HepG2 (cell line): ENCODE measurements around the gene PARVA. TPM values are rescaled to one million over a fixed set of nuclear protein-coding genes. Genes with fewer than 3 reads are reported as not detected.

Source experiments
- BHLHE40 ChIP-seq: IDR thresholded peaks from 2 replicates; pipeline ENCODE4 v1.6.1; 2011; ENCODE audit warnings: low read length, improper control_type of control experiment
- ZNF180 ChIP-seq: sonication (generic); formaldehyde crosslinking; IDR thresholded peaks from 2 replicates; pipeline ENCODE4 v1.4.0; 2020; ENCODE audit warnings: low read depth, missing genetic modification reagents, borderline replicate concordance
- polyA plus RNA-seq, 8 experiments: library from polyadenylated mRNA; depleted of rRNA in 3 of 8; stranded (reverse) in 7 of 8; unstranded in 1 of 8; fragments of >200 nt; fragmentation: Illumina TruSeq in 4 of 8; extraction: Trizol in 4 of 8; gene quantifications; 2 replicates each; pipeline versions ENCODE4 v1.2.1 to v1.2.3, GENCODE V29; 2011 to 2016; ENCODE audit warnings: low read depth in 4 of 8, missing spikeins in 1 of 8, mixed read lengths in 1 of 8; ENCODE audit not compliant: insufficient read depth in 1 of 8
- total RNA-seq, 5 experiments: library from RNA; depleted of rRNA; stranded (reverse); fragments of >200 nt; fragmentation: Illumina TruSeq; extraction: Trizol; gene quantifications; 2 replicates each; pipeline ENCODE4 v1.2.3, GENCODE V29; 2016; ENCODE audit warnings: low read depth in 1 of 5
- TF ChIP-seq, protein P1 (sequence below): sonication (generic); formaldehyde crosslinking; IDR thresholded peaks from one replicate; pipeline ENCODE4 v1.5.1; 2020; ENCODE audit warnings: mild to moderate bottlenecking, missing genetic modification reagents; ENCODE audit errors: not compliant biosample characterization
- TF ChIP-seq, protein P2 (sequence below), 2 experiments: sonication (generic) in 1 of 2; formaldehyde crosslinking in 1 of 2; IDR thresholded peaks; 2 replicates each; pipeline versions ENCODE4 v1.5.1 to v1.6.1; 2011 to 2020; ENCODE audit warnings: borderline replicate concordance in 1 of 2, low read depth in 1 of 2, low read length in 1 of 2, mild to moderate bottlenecking in 1 of 2, missing genetic modification reagents in 1 of 2, moderate library complexity in 1 of 2
- TF ChIP-seq, protein P3 (sequence below): sonication (generic); formaldehyde crosslinking; IDR thresholded peaks from 2 replicates; pipeline ENCODE4 v1.4.0; 2020; ENCODE audit warnings: mild to moderate bottlenecking, missing genetic modification reagents, borderline replicate concordance
- TF ChIP-seq, protein P4 (sequence below): conservative IDR thresholded peaks from 2 replicates; pipeline ENCODE4 v1.6.1; 2018; ENCODE audit warnings: missing genetic modification reagents

Gene PARVA
- total and polyA plus RNA-seq, 2 of the 13 experiments (the other 11 are each of a cell fraction or from before 2014, with no cell fraction given) = 5.9 to 9.1 TPM

DNA sequence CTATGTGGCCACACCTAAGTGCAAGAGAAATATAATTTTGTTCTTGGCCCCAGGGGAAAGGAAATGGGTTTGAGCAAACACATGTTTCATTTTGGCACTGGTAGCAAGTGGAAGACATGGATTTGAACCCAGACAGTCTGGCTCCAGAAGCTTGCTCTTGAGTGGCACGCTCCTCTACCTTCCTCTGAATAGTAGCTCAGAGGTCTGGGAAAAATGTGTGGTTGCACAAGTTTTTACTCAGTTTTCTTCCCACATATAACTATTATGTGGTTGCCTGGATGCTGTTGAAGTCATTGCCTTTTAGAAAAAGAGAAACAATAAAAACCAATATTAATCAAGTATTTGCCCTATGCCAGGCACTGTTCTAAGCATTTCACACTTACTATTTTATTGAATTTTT, 16.3 kb downstream of the PARVA start (continued):
- TF ChIP-seq, protein P1, sequence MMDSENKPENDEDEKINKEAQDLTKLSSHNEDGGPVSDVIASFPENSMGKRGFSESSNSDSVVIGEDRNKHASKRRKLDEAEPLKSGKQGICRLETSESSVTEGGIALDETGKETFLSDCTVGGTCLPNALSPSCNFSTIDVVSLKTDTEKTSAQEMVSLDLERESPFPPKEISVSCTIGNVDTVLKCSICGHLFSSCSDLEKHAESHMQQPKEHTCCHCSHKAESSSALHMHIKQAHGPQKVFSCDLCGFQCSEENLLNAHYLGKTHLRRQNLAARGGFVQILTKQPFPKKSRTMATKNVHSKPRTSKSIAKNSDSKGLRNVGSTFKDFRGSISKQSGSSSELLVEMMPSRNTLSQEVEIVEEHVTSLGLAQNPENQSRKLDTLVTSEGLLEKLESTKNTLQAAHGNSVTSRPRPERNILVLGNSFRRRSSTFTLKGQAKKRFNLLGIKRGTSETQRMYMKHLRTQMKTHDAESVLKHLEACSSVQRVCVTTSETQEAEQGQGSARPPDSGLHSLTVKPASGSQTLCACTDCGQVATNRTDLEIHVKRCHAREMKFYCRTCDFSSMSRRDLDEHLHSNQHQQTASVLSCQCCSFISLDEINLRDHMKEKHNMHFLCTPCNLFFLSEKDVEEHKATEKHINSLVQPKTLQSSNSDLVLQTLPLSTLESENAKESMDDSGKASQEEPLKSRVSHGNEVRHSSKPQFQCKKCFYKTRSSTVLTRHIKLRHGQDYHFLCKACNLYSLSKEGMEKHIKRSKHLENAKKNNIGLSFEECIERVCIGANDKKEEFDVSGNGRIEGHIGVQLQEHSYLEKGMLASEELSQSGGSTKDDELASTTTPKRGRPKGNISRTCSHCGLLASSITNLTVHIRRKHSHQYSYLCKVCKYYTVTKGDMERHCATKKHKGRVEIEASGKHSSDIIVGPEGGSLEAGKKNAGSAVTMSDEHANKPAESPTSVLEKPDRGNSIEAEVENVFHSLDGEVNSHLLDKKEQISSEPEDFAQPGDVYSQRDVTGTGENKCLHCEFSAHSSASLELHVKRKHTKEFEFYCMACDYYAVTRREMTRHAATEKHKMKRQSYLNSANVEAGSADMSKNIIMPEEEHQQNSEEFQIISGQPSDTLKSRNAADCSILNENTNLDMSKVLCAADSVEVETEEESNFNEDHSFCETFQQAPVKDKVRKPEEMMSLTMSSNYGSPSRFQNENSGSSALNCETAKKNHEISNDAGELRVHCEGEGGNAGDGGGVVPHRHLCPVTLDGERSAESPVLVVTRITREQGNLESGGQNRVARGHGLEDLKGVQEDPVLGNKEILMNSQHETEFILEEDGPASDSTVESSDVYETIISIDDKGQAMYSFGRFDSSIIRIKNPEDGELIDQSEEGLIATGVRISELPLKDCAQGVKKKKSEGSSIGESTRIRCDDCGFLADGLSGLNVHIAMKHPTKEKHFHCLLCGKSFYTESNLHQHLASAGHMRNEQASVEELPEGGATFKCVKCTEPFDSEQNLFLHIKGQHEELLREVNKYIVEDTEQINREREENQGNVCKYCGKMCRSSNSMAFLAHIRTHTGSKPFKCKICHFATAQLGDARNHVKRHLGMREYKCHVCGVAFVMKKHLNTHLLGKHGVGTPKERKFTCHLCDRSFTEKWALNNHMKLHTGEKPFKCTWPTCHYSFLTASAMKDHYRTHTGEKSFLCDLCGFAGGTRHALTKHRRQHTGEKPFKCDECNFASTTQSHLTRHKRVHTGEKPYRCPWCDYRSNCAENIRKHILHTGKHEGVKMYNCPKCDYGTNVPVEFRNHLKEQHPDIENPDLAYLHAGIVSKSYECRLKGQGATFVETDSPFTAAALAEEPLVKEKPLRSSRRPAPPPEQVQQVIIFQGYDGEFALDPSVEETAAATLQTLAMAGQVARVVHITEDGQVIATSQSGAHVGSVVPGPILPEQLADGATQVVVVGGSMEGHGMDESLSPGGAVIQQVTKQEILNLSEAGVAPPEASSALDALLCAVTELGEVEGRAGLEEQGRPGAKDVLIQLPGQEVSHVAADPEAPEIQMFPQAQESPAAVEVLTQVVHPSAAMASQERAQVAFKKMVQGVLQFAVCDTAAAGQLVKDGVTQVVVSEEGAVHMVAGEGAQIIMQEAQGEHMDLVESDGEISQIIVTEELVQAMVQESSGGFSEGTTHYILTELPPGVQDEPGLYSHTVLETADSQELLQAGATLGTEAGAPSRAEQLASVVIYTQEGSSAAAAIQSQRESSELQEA (CRISPR knock-in tag) = no peak
- TF ChIP-seq ZNF180 (CRISPR knock-in tag) (no peak), BHLHE40 (no peak)
- TF ChIP-seq, protein P2, sequence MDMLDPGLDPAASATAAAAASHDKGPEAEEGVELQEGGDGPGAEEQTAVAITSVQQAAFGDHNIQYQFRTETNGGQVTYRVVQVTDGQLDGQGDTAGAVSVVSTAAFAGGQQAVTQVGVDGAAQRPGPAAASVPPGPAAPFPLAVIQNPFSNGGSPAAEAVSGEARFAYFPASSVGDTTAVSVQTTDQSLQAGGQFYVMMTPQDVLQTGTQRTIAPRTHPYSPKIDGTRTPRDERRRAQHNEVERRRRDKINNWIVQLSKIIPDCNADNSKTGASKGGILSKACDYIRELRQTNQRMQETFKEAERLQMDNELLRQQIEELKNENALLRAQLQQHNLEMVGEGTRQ (IDR thresholded peaks at IDR 0.05; ENCODE audit: low read depth, low read length) = no peak
- TF ChIP-seq, protein P2 (CRISPR knock-in tag; IDR thresholded peaks at IDR 0.05; ENCODE audit: borderline replicate concordance) = no peak
- TF ChIP-seq, protein P3, sequence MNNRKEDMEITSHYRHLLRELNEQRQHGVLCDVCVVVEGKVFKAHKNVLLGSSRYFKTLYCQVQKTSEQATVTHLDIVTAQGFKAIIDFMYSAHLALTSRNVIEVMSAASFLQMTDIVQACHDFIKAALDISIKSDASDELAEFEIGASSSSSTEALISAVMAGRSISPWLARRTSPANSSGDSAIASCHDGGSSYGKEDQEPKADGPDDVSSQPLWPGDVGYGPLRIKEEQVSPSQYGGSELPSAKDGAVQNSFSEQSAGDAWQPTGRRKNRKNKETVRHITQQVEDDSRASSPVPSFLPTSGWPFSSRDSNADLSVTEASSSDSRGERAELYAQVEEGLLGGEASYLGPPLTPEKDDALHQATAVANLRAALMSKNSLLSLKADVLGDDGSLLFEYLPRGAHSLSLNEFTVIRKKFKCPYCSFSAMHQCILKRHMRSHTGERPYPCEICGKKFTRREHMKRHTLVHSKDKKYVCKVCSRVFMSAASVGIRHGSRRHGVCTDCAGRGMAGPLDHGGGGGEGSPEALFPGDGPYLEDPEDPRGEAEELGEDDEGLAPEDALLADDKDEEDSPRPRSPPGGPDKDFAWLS (CRISPR knock-in tag) = no peak
- TF ChIP-seq, protein P4, sequence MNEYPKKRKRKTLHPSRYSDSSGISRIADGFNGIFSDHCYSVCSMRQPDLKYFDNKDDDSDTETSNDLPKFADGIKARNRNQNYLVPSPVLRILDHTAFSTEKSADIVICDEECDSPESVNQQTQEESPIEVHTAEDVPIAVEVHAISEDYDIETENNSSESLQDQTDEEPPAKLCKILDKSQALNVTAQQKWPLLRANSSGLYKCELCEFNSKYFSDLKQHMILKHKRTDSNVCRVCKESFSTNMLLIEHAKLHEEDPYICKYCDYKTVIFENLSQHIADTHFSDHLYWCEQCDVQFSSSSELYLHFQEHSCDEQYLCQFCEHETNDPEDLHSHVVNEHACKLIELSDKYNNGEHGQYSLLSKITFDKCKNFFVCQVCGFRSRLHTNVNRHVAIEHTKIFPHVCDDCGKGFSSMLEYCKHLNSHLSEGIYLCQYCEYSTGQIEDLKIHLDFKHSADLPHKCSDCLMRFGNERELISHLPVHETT = no peak
